GM18907 (cell line): ENCODE results near the gene TAOK1.

Source experiments
- ATAC-seq: cut with Tn5 transposase; IDR thresholded peaks from one replicate; pipeline ENCODE4 v1.9.1; 2021; ENCODE audit warnings: mild to moderate bottlenecking, moderate library complexity; ENCODE audit not compliant: unreplicated experiment

The TAOK1 gene

DNA sequence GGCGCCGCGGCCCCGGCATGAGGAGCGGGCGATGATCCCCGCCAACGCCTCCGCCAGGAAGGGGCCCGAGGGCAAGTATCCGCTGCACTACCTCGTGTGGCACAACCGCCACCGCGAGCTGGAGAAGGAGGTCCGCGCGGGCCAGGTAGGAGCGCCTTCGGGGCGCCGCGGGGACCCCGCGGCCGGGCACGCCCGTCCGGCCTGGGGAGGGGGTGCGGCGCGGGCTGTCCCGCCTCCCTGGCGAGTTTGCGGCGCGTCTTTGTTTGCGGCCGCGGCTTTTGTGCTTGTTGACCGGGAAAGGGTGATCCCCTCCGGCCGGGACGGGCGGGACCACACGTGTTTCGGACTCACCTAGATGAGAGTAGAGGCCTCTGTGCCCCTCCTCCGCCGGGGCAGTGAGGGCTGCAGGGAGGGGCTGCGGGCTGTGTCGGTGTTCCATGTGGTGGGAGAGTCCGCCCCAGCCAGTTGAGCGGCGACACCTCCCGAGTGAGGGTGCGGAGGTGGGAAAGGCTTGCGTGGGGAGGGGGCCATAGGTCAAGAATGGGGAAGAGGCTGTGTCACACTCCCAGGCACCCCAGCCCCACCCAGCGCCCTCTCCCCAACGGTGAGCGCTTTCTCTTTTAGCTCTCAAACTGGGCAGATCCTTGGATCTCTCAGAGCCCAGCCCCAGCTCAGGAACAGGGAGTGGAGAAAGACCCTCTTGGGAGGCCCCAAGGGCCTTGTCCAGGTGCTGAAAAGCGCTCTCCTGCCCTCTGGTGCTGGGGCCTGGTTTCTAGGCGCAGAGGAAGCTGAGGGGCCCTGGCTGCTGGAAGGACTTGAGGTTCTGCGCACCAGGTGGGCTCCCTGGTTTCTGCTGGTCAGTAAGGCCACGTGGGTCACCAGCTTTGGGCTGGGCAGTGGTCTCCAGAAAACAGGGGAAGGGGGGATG is 203.7 kb downstream of the TAOK1 start:
- no peak for ATAC-seq

DNA sequence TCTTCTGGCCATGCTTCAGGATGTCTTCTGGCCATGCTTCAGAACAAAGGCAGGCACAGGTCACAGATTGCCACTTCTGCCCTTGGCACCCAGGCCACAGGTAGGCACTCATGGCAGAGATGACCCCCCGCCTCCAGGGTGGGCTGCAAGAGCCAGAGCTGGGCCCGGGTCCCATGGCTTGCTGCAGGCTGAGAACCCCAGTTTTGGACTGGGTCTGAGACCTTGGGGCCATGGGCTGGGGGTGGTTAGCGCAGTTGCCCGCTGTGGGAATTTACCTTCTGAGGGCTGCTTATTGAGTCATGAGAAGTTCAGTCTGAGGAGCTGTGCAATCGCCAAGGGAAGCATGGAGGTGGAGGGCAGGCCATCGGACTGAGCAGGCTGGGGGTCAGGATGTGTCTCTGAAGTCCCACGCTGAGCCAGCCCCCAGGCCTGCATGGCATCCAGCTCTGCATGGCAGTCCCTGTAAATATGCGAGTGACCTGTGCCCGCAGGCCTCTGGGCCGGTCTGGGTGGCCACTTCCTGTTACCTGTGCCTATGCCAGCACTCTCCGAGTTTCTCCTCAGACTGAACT is 204.4 kb downstream of the TAOK1 start:
- no peak for ATAC-seq

DNA sequence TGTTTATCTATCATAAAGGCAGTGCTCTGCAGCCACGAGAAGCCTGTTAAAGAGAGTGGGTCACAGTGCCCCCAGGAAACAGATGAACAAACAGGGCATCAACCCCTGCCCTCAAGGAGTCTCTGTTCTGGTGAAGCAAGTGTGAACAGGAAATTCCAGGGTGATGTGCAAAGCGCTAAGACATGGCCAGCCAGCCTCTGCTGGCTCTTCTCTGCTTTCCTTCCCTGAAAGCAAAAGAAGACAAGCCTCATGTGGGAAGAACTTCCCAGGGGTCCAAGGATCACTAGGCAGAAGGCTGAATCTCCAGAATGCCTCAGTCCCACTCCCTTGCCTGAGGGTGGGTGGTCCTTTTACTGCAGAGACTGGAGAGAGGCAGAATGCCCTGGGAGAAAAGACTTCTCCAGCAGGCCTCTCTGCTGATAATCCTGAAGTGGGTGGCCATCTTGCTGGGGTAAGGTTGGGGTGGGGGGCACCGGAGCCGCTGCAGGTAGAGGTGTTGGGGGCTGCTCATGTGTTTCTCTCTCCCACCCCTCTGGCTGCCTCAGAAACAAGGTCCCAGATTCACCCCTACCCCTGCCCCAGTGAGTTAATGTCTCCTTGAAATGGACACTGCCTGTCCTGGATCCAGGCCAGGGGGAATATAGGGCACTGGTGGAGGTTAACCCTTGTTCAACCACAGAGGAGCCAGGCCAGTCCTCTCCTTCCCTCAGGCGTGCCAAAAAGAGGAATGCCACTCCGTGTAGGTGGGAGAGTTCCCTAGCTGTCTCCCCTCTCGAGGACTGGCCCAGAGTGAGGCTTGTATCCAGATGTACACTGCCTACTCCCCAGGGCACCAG is 205.2 kb downstream of the TAOK1 start:
- no peak for ATAC-seq

DNA sequence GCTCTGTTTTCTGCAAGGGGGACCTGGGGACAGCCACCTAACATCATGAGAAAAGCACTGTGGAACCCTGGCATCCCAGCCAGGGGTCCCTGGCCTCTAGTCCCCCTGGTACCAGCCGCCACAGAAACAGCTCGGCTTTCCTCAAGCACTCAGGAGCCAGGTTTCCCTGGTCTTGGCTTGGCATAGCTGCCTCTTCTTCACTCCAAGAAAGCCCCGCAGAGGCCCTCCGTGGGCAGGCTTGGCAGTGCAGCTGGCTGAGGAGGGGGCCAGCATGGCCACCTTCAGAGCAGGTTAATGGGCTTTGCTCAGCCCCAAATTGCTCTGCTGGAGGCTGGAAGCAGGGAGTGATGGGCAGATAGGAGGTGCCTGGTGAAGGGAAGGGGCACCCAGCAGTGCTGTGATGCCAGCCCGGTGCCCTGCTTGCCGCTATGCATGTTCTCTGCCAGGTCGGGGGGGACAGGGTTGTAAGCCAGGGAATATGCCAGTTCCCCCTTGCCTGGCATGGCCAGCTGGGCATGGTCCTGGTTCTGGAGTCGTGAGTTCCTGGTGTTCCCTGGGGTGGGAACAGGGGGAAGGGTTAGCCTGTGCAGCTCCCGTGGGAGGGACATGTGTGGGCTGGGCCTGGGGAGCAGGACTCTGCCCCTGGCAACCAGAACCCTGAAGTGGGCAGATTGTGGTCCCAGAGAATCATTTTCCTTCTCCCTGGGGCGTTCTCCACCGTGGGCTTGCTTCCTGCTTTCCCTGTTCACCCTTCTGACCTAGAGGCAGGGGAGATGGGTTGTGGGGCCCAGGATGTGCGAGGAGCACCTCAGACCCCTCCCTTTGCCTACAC is 206.0 kb downstream of the TAOK1 start:
- no peak for ATAC-seq

DNA sequence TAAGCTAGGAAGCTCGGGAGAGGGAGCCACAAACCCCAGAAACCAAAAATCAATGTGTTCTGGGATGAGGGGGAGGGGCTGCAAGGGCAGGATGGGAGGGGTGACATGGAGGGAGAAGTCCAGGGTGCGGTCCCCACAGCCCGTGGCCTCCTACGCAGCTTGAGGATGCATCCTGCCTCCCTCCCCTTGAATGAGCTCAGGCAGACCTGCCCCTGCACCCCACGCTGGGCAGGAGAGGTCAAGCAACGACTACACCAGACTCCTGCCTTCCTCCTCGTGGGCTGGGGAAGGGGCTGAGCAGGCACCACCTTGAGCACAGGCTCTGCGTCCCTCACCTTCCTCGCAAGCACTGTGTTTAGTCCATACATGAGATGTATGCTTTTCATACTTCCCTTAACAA is 206.6 kb downstream of the TAOK1 start:
- no peak for ATAC-seq

DNA sequence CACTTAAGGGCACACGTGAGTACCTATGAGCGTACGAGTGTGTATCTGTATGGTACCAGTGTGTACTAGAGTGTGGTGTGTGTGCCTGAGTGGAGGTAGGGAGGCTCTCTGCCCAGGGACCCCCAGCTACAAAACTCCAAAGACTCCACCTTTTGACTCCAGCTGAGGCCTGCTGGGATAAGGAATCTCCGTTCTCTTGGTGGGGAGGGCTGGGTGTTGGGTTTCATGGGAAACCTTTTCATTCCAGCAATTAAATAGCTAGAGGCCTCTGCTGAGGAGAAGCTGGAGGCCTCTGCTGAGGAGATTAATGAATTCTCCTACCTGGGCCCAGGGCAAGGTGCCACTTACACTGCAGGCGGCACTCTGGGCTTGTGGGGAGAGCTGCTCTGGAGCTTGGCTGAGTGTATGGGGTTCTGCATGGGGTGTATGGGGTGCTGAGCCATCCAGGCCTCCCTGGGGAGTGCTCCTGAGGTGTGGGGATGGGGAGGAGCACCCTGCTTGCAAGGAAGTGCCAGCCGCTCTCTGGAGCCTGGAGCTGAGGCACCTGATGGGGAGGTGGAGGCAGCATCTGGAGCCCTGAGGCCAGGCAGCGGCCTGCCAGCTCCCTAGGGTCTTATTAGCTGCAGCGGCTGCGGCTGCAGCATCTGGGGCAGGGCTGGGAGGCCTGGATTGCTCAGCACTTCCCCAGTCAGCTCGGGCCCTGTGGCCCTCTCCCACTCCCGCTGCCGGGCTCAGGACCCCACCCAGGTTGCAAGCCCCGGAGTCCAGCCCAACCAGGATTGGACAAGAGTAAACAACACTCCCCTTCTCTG is 207.4 kb downstream of the TAOK1 start:
- ATAC-seq: no peak
